ENCODE data around the gene SPSB3. TPM values are rescaled to one million over a fixed set of nuclear protein-coding genes. Genes with fewer than 3 reads are reported as not detected.

SPSB3 gene
- total RNA-seq, 1 donor from 2014 or later, result 37.5 TPM

- ATAC-seq (ENCODE audit: poor library complexity) (no peak), DNase-seq (no peak)
- intact Hi-C loops (cut with DNase I), result no loop called here
Measured at GRCh38 chr16:1791943-1792812, 9.8 kb upstream of the SPSB3 start.

DNA sequence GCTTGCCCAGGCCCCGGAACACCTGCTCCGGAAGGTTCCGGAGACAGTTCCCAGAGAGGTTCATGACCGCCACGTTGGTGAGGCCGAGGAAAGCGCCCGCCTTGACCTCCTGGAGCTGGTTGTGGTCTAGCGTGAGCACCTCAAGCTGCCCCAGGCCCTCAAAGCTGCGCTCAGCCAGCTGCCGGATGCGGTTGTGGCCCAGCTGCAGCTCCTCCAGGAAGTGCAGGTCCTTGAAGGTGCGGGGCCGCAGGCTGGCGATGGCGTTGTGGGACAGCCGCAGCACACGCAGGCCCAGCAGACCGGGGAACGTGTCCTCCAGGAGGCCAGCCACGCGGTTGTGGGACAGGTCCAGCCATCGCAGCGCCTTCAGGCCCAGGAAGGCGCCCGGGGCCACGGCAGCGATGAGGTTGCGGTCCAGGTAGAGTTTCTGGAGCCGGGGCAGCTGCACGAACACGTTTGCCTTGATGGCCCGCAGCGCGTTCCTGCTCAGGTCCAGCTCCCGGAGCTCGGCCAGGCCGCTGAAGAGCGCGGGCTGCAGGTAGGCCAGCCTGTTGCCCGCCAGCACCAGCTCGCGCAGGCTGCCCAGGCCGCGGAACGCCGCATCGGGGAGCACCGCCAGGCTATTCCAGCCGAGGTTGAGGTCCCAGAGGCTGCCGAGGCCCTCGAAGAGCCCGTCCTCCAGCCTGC, 9.0 kb upstream of the SPSB3 start:
- DNase-seq (no peak), ATAC-seq (ENCODE audit: poor library complexity) (no peak)
- intact Hi-C loops (cut with DNase I), result no loop called here

GRCh38 chr16:1790611-1791255, 8.4 kb upstream of the SPSB3 start:
- intact Hi-C loops (cut with DNase I), result no loop called here
- no peak for ATAC-seq (ENCODE audit: poor library complexity)

DNA sequence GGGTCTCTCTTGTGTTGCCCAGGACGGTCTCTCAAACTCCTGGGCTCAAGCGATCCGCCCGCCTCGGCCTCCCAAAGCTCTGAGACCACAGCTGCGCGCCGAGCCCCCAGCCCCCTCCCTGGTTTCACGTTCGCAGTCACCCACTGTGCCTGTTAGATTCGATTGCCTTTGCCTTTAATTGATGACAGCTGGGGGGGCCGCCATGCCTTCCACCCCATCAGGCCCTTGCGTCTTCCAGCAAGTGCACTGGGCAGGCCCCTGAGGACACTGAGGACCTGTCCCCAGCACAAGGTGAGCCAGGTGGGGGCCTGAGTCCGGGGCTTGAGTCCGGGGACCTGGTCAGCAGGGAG, 7.9 kb upstream of the SPSB3 start:
- intact Hi-C loops (cut with DNase I), result no loop called here
- ATAC-seq (ENCODE audit: poor library complexity) (no peak), DNase-seq (peak; percentile 39)

More at GRCh38 chr16:1790611-1791255, 8.4 kb upstream of the SPSB3 start:
- no peak for DNase-seq

- DNase-seq (no peak), ATAC-seq (ENCODE audit: poor library complexity) (no peak)
- intact Hi-C loops (cut with DNase I), result no loop called here
Measured at GRCh38 chr16:1789643-1790045, 7.3 kb upstream of the SPSB3 start.

DNA sequence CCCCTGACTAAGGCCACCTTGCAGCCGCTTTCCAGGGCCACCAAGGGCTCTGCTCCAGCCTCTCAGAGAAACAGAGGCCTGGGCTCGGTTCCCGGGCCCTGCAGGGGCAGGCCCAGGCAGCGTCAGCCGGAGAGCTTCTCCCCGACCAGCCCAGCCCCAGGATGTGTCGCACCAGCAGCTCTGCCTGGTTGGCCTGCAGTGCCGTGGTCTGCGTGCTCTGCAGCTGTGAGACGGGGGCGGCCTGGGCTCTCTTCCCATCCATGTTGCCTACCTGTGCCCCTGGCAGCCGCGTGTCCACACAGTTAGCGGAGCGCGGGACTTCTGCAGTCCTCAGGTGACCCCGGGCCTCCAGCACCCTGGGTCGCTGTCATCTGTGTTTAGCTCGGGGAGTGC, 6.3 kb upstream of the SPSB3 start:
- DNase-seq, result no peak
- ATAC-seq (ENCODE audit: poor library complexity), result no peak
- intact Hi-C loops (cut with DNase I), result no loop called here

DNA sequence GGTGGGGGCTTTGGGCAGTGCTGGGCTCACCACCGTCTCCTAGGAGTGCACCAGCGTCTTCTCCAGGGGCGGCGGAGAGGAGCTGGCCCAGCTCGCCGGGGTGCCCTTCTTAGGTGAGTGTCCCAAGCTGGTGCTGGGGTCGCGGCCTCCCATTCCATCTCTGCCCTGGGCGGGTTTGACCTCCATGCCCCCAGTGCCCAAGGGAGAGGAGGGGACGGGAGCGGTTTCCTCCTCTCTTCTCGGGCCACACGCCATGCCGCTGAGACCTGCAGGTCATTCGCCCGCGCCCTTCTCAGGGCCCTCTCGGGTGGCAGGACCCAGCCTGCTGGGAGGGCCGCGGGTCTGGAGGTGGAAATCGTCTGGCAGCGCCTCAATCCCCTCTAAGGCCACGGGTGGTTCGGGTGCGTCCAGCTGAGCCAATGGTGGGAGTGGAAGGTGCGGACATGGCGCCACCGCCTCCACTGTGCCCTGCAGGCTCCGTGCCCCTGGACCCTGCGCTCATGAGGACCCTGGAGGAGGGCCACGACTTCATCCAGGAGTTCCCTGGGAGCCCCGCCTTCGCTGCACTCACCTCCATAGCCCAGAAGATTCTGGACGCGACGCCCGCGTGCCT, 5.8 kb upstream of the SPSB3 start:
- ATAC-seq (ENCODE audit: poor library complexity) (no peak), DNase-seq (no peak)
- intact Hi-C loops (cut with DNase I), result no loop called here

DNA sequence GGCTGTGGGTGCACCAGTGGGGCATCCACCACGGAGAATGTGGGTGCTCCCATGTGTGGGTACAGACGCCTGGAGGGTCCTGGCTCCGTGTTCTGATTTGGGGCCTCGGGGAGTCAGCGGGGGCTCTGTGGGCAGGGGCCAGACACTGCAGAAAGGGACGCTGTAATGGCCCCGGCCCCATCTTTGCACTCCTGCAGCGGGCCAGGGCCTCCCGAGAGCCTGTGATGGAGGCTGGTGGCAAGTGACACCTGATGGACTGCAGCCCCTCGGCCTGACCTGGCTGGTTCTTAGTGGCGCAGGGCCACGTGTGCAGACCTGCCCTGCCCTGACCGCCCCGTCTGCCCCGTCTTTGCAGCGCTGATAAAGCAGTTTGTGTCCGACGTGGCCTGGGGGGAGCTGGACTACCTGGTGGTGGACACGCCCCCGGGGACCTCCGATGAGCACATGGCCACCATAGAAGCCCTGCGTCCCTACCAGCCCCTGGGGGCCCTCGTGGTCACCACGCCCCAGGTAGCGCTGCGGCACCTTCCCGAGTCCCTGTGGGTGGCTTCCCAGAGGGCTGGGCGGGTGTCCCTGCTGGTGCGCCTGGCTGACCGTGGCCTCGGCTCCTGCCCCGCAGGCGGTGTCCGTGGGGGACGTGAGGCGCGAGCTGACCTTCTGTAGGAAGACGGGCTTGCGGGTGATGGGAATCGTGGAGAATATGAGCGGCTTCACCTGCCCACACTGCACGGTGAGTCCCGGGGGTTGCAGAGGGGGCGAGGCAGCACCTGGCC, 5.1 kb upstream of the SPSB3 start:
- intact Hi-C loops (cut with DNase I), result no loop called here
- peak; percentile 34 for DNase-seq
- ATAC-seq (ENCODE audit: poor library complexity), result no peak

DNA sequence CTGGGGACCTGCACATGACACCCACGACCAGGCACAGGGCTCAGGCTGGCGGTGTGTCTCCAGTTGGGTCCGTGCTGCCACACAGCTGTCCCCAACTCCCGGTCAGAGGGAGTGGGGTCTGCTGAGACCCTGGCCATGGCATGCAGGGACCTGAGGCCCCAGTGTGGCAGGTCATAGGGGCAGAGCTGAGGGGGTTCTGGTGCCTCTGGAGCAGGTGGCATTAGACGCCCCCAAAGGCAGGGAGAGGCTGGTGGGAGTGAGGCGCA, 4.6 kb upstream of the SPSB3 start:
- intact Hi-C loops (cut with DNase I), result no loop called here
- ATAC-seq (ENCODE audit: poor library complexity), result no peak
- no peak for DNase-seq

DNA sequence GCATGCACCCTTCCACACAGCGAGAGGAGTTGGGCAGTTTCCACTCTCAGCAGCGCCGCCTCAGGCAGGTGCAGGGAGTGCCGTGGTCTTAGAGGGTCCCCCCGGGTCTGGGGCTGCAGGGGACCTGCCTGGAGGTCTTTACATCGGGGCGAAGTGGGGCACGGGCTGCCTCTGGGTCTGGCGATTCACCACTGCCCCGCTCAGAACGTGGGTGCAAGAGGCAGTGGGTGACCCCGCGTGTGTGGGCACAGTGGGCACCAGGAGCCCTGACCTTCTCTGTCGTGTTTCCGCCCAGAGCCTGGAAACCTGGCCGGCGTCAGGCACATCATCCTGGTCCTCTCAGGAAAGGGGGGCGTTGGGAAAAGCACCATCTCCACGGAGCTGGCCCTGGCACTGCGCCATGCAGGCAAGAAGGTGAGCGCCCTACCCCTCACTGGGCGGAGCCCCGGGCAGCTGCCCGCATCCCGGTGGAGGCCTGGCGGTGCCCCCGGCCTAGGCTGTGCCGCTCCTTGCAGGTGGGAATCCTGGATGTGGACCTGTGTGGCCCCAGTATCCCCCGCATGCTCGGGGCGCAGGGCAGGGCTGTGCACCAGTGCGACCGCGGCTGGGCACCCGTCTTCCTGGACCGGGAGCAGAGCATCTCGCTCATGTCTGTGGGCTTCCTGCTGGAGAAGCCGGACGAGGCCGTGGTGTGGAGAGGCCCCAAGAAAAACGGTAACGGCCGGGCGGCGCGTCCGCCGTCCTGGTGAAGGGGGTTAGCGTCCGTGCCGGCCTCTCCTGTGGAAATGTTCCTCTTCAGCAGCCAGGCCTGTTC, 4.1 kb upstream of the SPSB3 start:
- peak; percentile 42 for DNase-seq
- ATAC-seq (ENCODE audit: poor library complexity), result no peak
- intact Hi-C loops (cut with DNase I), result no loop called here

- ATAC-seq (ENCODE audit: poor library complexity), result no peak
Measured at GRCh38 chr16:1785846-1786170, 3.4 kb upstream of the SPSB3 start.

DNA sequence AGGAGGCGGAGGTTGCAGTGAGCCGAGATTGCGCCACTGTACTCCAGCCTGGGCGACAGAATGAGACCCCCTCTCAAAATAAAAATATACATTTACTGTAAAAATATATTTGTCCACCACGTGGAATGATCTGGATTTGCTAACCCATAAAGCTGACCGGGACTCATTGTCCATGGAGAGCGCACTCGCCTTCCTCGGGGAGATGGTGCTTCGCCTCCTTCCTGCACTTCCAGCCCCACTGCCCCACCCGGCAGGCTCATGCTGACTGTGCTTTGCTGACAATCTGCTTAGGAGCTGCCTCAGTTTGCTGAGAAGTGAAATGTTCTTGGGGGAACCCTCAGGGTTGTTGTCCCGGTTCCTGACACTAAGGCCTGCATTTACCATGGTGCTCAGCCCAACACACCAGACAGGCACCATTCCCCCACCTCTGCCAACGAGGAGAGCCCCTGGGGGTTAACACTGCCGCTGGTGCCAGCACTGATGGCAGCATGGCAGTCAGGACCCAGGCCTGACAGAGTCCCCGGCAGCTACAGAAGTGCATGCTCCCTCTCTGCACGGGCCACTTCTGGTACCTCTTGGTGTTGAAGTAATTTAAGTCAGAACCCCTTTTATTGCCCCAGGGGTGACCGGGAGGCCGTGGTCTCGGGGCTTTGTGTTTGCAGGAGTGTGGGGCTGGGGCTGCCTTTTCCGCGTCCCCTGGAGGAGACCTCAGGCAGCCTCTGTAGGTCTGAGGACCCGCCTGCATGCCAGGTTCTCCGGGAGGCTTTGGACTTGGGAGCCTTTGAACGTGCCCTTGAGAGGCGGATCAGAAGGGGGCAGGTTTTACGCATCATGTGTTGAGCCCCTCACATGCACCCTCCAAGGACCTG, 2.8 kb upstream of the SPSB3 start:
- intact Hi-C loops (cut with DNase I), result no loop called here
- DNase-seq (peak; percentile 36), ATAC-seq (ENCODE audit: poor library complexity) (no peak)

More at GRCh38 chr16:1785846-1786170, 3.4 kb upstream of the SPSB3 start:
- no peak for DNase-seq
- intact Hi-C loops (cut with DNase I), result no loop called here

DNA sequence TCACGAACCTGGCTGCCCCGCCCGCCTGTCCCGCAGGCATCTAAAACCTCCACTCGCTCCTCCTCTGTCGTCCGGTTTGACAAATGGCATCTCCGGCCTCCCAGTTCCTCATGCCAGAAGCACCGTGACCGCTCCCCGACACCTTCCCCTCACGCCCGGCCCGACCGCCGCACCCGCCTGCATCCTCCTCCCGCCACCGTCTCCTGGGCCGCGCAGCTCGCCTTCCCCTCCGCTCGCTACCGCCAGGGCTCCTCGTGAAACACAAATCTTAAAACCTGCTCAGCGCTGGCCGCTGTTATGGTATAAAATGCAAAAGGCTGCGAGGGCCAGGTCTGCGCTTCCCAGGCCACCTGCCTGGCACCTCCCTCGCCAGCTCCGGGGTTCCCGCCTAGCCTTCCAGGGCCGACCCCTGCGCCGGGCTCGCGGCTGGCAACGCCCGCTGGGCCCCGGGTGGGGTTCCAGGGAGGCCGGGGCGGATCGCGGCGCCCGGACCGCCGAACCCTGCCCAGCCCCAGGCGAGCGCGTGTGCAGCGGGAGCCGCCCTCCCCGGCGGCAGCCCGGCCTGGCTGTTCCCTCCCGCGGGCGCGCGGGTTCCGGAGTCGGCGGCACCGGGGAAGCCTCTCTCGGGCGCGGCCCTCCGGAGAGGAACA, 488 bp downstream of the SPSB3 start:
- peak; percentile 50 for DNase-seq
- ATAC-seq (ENCODE audit: poor library complexity), result peak; percentile 16
- intact Hi-C loops (cut with DNase I), result no loop called here

- DNase-seq, result peak; percentile 41
- ATAC-seq (ENCODE audit: poor library complexity), result no peak
- intact Hi-C loops (cut with DNase I), result no loop called here
Measured at GRCh38 chr16:1781254-1781653, 1.1 kb downstream of the SPSB3 start.

- ATAC-seq (ENCODE audit: poor library complexity) (no peak), DNase-seq (no peak)
- intact Hi-C loops (cut with DNase I), result no loop called here
Measured at GRCh38 chr16:1780677-1781072, 1.7 kb downstream of the SPSB3 start.

- ATAC-seq (ENCODE audit: poor library complexity), result no peak
- DNase-seq, result peak; percentile 46
- intact Hi-C loops (cut with DNase I), result no loop called here
Measured at GRCh38 chr16:1779741-1780676, 2.4 kb downstream of the SPSB3 start.
